ENCODE measurements around the gene MCTP1. TPM values are rescaled to one million over a fixed set of nuclear protein-coding genes. Genes with fewer than 3 reads are reported as not detected.

Gene MCTP1
- total RNA-seq, 1 experiment from 2014 or later: 0.44 TPM

- ChIA-PET POLR2A (no interaction called here), CTCF (no interaction called here), RAD21 (ENCODE audit: low non-redundant PET in 1 of 2, low total read pairs in 2 of 2, uncharacterized antibody in 2 of 2, unreplicated experiment in 2 of 2) (no interaction called here)
- Histone ChIP-seq H3K4me1 (ENCODE audit: control insufficient read depth in 1 of 2, insufficient read depth in 2 of 2, low read length in 2 of 2) (peaks cover 5 to 25% of the 10 kb centered on the region in 2 experiments; a peak in 2 of 4 replicates), H3K27me3 (ENCODE audit: insufficient read depth, low read length) (no peaks in the 10 kb centered on the region), H3K9me2 (ENCODE audit: insufficient read depth) (no peaks in the 10 kb centered on the region), H3K9me3 (ENCODE audit: control insufficient read depth in 1 of 2, insufficient read depth in 1 of 2, low read depth in 1 of 2, low read length in 2 of 2) (no peaks in the 10 kb centered on the region), H4K20me1 (ENCODE audit: insufficient read depth) (no peaks in the 10 kb centered on the region), H3K36me3 (ENCODE audit: control insufficient read depth in 1 of 2, insufficient read depth in 2 of 2, low read length in 2 of 2) (no peaks in the 10 kb centered on the region), H3K4me2 (ENCODE audit: low read length) (peak overlapping the region; percentile 75), H3K79me2 (ENCODE audit: insufficient read depth, low read length) (no peaks in the 10 kb centered on the region), H3K27ac (ENCODE audit: low read depth, low read length) (no peak overlapping the region), H3K4me3 (replicated peaks in 1 of 2; ENCODE audit: low read depth in 1 of 2, low read length in 2 of 2) (peak overlapping the region in 1 of 2 experiments; percentile 57; a peak in 3 of 4 replicates), H2AFZ (ENCODE audit: low read depth, low read length, poor library complexity, severe bottlenecking) (peak overlapping the region; percentile 5), H3K9ac (ENCODE audit: low read length) (no peak overlapping the region)
- ATAC-seq (no peak), DNase-seq (ENCODE audit: low read depth, low spot score) (no peak)
- no peak for TF ChIP-seq CTCF (IDR thresholded peaks at IDR 0.05 in 2 of 3, conservative IDR thresholded peaks at IDR 0.05 in 1 of 3; ENCODE audit: borderline replicate concordance in 1 of 3, insufficient read depth in 1 of 3, low read depth in 2 of 3, low read length in 2 of 3)
- TF ChIP-seq RAD21 (IDR thresholded peaks at IDR 0.05; ENCODE audit: low read depth): no peak
- 0 out of 2 replicates have a peak, but pooled peaks have one; percentile 36 for TF ChIP-seq MAX (IDR thresholded peaks at IDR 0.05)
- no TSS peak for BruUV-seq (replicated peaks)
- intact Hi-C loops (cut with micrococcal nuclease): loop anchor here (10.0 kb wide), 1 partner anchor 562 kb away; no protein-coding TSS in a partner anchor
Observed at GRCh38 chr5:95283022-95283615, 1.8 kb downstream of the MCTP1 start.

GRCh38 chr5:95281226-95281625 is 3.7 kb downstream of the MCTP1 start:
- peak overlapping the region; percentile 51 for H2AFZ ChIP-seq (ENCODE audit: low read depth, low read length, poor library complexity, severe bottlenecking)
- ATAC-seq (peak; percentile 69), DNase-seq (ENCODE audit: low read depth, low spot score) (peak; percentile 69)
- no peaks in the 10 kb centered on the region for H3K79me2 ChIP-seq (ENCODE audit: insufficient read depth, low read length)
- H3K27ac ChIP-seq (ENCODE audit: low read depth, low read length): no peak overlapping the region
- peak overlapping the region; percentile 44 for H3K4me2 ChIP-seq (ENCODE audit: low read length)
- ChIA-PET RAD21 (ENCODE audit: low non-redundant PET in 1 of 2, low total read pairs in 2 of 2, uncharacterized antibody in 2 of 2, unreplicated experiment in 2 of 2) (no interaction called here), CTCF (no interaction called here), POLR2A (no interaction called here)
- no TSS peak for BruUV-seq (replicated peaks)
- no peak overlapping the region for H3K4me3 ChIP-seq (replicated peaks in 1 of 2; ENCODE audit: low read depth in 1 of 2, low read length in 2 of 2)
- no peaks in the 10 kb centered on the region for H3K9me3 ChIP-seq (ENCODE audit: control insufficient read depth in 1 of 2, insufficient read depth in 1 of 2, low read depth in 1 of 2, low read length in 2 of 2)
- no peaks in the 10 kb centered on the region for H3K27me3 ChIP-seq (ENCODE audit: insufficient read depth, low read length)
- no peaks in the 10 kb centered on the region for H3K9me2 ChIP-seq (ENCODE audit: insufficient read depth)
- no peak overlapping the region for H3K9ac ChIP-seq (ENCODE audit: low read length)
- no peaks in the 10 kb centered on the region for H3K36me3 ChIP-seq (ENCODE audit: control insufficient read depth in 1 of 2, insufficient read depth in 2 of 2, low read length in 2 of 2)
- H4K20me1 ChIP-seq (ENCODE audit: insufficient read depth): no peaks in the 10 kb centered on the region
- peaks cover 5 to 25% of the 10 kb centered on the region in 2 experiments; a peak in 2 of 4 replicates for H3K4me1 ChIP-seq (ENCODE audit: control insufficient read depth in 1 of 2, insufficient read depth in 2 of 2, low read length in 2 of 2)
- intact Hi-C loops (cut with micrococcal nuclease): loop anchor here (10.0 kb wide), 1 partner anchor 564 kb away; no protein-coding TSS in a partner anchor
- TF ChIP-seq TCF7L2 (IDR thresholded peaks at IDR 0.05; ENCODE audit: borderline replicate concordance, extremely low read depth, insufficient read depth, insufficient read length) (peak; percentile 54), CBX3 (IDR thresholded peaks at IDR 0.05; ENCODE audit: low read depth) (peak; percentile 58; the same call in 1 of the 2 replicates), CTCF (IDR thresholded peaks at IDR 0.05 in 2 of 3, conservative IDR thresholded peaks at IDR 0.05 in 1 of 3; ENCODE audit: borderline replicate concordance in 1 of 3, insufficient read depth in 1 of 3, low read depth in 2 of 3, low read length in 2 of 3) (no peak), ZBTB33 (IDR thresholded peaks at IDR 0.05; ENCODE audit: extremely low read depth, insufficient replicate concordance, low read length) (no peak), YY1 (IDR thresholded peaks at IDR 0.05; ENCODE audit: extremely low read depth, insufficient replicate concordance, low read depth, low read length) (no peak), FOSL1 (IDR thresholded peaks at IDR 0.05; ENCODE audit: low read depth) (peak; percentile 41; the same call in 1 of the 2 replicates), MAX (IDR thresholded peaks at IDR 0.05) (no peak), JUND (IDR thresholded peaks at IDR 0.05) (peak; percentile 50; the same call in 1 of the 2 replicates), ZFX (IDR thresholded peaks at IDR 0.05) (no peak)

Data from HCT116 (cell line).